ENCODE measurements around the gene GPC6.
"Not testable (repeated sequence)": the region's sequence is repeated elsewhere in the genome, so short reads cannot be mapped to it uniquely, and the experiment has no call there.

Gene GPC6

DNA sequence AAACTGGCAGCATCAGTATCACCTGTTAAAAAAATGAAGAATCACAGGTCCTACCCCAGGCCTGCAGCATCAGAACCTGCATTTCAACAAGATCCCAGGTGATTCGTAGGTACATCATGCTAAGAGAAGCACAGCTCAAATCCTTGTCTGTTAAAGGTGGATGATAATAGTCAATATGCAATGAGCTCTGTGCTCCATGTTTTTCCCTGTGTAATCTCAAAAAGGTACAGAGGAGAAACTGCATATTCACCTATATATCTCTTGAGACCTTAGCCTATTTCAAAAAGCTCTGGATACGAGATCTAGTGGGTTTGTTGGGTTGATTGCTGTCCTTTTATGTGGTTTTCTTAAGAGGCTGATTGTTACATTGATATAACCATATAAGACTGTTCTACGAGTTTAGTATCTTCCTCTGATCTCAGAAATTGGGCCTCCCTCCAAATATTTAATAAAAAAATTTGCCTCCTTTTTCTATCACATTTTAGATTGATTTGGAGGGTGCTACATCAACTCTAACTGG, 1104.0 kb downstream of the GPC6 start:
- H3K27ac ChIP-seq, result peak overlapping the region; percentile 80
- DNase-seq (ENCODE audit: low read depth, low spot score), result no peak

DNA sequence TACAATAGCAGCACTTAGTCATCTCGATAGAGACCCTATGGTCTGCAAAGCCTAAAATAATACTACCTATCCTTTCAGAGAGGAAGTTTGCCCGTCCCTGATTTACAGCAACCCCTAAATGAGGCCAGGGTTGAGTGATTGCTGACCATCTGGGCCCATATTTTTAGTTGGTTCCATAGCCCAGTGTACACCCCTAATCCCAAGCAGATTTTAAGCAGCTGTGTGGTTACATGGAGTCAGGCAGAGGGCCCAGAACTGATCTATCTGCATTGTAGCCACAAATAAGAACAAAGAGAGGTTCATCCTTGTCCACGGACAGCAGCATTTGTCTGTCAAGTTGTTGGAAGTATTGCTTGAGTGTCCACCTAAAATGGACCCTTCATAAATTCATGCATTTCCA, 1104.7 kb downstream of the GPC6 start:
- H3K27ac ChIP-seq, result no peak overlapping the region

DNA sequence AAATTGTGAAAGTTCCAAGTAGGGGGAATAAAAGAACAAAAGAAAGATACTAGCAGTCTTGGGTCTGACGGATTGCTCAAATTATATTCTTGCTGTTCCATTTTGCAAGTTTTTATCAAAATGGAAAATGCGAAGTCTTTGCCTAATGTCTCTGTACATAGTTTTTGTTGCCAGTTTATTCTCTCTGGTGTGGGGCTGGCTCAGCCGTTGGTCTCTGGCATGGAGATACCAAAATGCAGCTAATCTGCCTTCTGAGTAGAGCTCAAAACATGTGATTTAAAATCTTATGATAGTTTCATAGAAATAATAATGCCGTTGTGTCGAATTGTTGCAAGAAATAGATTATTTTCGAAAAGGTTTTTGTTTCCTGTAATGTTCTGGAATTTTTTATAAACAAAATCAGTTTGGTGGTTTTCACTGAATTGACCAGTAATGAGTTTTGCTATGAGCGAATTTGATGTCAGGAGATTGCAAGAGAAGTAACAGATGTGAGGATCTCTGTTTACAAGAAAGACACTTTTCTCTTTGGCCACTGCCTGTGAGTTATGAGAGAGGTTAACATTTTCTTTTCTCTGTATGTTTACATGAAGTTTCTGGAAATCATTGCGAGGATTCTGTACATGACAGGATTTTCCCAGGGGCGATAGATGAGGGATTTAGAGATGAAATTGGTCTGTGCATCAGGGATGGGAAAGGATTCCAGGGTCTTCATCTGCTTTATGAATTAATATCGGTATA, 1105.9 kb downstream of the GPC6 start:
- no peak overlapping the region for H3K27ac ChIP-seq
- DNase-seq (ENCODE audit: low read depth, low spot score), result no peak

More for the DNA sequence above, 1104.7 kb downstream of the GPC6 start:
- no peak for DNase-seq (ENCODE audit: low read depth, low spot score)

DNA sequence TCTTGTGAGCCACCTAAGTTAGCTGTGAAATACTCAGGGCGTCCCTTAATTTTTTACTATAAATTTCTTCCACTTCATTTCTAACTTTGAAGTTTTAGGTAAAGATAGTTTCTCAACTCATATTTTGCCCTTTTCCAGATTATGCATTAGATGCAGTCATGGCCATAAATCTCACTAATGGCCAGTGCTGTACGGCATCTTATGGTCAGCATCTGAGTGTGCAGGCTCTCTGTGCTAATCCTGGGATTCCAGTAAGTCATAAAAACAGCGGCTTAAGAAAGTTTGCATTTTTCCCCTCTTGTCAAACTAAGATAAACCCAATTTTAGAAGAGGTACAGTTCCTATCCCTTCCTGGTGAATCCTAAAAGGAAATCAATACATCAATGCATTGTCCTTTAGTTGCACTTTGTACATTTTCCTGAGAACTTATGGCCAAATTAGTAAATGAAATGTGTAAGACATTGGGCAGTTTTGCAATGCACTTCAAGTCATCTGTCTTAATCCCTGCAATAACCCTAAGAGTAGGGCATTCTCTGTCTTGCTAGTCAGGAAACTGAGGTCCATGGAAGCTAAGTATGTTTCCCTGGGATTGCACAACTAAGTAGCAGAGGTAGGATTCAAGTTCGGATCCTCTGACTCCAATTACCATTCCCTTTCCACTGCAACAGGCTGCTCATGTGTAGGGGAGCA, 1106.7 kb downstream of the GPC6 start:
- no peak overlapping the region for H3K27ac ChIP-seq
- no peak for DNase-seq (ENCODE audit: low read depth, low spot score)

DNA sequence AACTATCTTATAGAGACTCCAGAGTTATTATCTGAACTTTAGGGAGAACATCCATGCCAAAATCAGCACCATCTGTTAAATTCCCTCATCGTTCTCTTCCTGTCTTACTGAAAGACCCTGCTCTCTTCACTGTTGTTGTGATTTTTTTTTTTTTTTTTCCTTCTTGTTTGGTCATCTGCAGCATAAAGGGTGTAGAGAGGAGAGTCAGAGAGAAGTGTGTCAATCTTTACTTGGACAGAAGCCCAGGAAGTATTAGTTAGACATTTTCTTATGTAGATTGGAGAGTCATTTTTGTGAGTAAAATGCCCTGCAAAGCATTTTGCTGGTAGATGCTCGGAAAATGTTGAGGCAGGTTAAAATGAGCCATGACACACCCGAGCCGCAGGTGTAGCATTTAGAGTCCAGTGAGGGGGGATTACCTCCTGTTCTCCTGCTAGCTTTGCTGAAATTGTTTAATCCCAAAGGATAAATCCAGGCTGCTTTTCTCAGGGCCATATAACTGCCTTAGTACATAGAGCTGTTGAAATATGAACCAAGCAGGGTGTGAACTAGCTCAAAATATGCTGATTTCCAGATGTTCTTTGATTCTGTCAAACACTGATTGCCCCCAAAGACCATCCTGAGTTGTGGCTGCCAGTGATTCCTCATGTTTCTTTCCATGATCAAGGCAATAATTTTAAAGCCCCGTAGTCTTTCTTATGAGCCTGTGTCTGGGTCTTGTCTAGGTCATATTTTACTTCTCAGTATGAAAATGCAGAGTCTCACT, 1109.3 kb downstream of the GPC6 start:
- no peak overlapping the region for H3K27ac ChIP-seq

DNA sequence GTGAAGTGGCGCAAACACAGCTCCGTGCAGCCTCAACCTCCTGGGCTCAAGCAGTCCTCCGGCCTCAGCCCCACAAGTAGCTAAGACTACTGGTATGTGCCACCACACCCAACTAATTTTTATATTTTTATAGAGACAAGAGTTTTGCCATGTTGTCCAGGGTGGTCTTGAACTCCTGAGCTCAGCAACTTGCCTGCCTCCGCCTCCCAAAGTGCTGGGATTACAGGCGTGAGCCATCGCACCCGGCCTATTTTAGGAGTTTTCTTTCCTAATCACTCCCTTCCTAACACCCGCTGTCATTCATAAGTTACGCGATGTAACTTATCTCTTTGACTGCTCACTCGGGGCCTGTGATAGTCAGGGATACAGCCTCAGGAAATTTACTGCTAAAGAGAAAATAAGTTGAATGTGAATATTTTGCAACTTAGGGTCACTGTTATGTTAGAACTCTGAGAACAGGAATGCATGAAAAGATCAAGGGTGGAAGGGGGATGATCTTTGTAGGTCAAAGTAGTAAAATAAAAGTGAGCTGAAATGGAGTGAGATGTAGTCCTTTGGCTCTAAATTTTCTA, 1112.6 kb downstream of the GPC6 start:
- no peak for DNase-seq (ENCODE audit: low read depth, low spot score)
- no peak overlapping the region for H3K27ac ChIP-seq

More for the DNA sequence above, 1109.3 kb downstream of the GPC6 start:
- DNase-seq (ENCODE audit: low read depth, low spot score), result no peak

DNA sequence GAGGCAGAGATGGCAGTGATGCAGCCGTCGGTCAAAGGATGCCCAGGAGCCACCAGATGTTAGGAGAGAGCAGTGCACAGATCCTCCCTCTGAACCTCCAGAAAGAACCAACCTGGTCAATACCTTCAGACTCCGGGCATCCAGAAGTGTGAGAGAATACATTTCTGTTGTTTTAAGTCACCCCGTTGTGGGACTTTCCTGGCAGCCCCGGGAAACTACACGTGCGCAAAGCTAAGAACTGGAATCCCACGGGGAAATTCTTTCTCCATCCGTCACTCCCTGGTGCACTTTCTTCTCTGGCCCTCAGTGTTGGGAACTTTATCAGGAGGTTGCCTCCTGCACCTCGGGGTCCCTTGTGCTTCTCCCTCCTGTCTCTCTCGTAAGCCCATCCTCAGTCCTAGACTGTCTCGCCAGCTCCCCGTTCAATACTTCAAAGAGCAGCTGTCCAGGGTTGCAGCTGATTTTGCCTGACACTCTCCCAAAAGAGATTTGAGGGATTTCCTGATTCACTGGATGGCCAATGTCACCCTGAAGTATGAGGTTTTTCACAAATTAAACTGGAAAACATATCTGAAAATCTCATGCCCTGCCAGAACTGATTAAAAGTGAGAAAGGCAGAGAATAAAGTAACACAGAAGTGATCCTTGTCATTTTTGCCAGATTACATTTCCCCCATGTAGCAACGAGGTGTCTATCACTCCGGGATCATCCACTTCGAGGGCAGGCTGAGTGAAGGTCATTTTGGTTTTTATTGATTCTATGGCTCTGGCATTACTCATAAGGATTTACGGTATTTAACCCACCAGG, 1116.0 kb downstream of the GPC6 start:
- no peak for DNase-seq (ENCODE audit: low read depth, low spot score)
- H3K27ac ChIP-seq, result no peak overlapping the region

DNA sequence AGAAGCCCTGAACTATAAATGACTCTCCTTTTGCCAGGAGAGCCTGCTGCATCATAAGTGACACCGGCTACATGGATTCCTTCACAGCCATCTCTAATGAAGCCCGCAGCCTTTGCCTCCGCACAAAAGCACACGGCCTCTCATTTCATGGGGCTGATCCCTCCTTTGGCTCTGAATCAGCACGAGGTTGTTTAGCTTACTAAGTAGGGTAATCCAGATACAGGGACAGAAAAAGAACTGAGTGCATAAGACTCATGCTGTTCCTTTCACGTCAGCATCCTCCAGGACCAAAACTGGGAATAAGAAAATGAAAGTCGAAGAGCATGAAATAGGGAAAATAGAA, 1116.6 kb downstream of the GPC6 start:
- H3K27ac ChIP-seq, result no peak overlapping the region
- no peak for DNase-seq (ENCODE audit: low read depth, low spot score)

DNA sequence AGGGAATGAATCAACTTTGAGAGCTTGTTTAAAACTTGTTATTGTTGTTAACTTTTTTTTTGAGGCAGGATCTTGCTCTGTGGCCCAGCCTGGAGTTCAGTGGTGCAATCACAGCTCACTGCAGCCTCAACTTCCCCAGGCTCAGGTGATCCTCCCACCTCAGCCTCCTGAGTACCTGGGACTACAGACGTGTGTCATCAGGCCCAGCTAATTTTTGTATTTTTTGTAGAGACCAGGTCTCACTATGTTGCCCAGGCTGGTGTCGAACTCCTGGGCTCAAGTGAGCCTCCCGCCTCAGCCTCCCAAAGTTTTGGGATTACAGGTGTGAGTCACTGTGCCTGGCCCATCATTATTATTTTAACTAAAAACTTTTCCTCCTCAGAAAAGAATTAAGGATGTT, 1117.1 kb downstream of the GPC6 start:
- H3K27ac ChIP-seq, result not testable (repeated sequence)

DNA sequence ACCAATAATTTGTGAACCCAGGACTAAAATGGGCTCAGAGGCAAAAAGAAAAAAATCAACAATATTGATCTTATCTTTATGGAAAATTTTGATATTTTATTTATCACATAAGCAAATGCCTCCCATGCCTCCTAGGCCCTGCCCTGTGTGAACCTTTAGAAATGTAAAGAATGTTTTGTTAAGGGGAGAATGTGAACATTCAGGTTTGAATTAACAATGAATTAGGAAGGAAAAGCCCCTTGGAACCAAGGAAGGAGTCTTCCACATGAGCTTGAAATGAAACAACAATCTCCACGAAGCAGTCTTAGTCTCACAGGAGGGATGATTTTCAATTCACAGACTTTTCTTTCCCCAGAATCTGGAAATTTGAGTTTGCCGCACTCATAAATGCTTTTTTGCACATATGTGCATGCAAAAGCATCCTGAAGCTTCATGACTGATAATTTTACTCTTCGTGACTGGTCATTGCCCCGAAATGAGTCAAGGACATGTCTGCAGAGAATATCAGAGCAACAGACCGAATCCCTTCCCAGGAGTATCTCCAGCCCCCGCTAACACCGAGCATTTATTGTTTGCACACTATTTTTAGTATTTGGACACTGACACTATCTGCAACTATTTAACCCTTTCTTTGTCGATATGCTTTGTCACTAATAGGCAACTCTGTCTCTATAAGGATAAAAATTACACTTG, 1117.7 kb downstream of the GPC6 start:
- H3K27ac ChIP-seq, result no peak overlapping the region
- DNase-seq (ENCODE audit: low read depth, low spot score), result no peak

More for the DNA sequence above, 1117.1 kb downstream of the GPC6 start:
- not testable (repeated sequence) for DNase-seq (ENCODE audit: low read depth, low spot score)

DNA sequence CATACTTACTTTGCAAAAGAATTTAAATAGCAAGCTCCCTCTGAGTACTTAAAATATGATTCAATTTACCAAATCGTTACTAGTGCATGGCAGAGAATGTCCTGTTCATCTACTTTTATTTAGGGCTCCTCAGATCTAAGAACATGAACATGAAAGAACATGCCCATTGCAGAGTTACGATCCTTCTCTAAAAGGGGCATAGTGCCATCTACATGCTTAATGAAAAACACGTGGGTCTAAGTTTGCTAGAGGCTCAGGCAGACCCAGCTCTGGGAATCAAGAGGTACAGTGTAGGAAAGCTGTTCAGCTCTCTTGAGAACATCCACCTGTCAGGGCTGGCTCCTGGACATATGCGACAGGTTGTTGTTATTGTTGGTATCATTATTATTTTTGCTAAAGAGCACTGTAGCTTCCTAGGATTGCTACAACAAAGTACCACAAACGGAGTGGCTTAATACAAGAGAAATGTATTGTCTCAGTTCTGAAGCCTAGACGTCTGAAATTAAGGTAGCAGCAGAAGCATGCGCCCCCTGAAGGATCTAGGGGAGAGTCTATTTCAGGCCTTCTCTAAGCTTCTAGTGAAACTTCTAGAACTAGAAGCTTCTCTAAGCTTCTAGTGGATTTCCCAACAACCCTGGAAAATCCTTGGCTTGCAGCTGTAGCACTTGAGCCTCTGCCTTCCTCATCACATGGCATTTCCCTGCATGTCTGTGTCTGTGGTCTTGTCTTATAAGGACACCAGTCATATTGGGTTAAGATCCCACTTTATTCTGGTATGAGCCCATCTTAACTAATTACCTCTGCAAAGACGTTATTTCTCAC, 1119.0 kb downstream of the GPC6 start:
- DNase-seq (ENCODE audit: low read depth, low spot score), result peak; percentile 58
- no peak overlapping the region for H3K27ac ChIP-seq

DNA sequence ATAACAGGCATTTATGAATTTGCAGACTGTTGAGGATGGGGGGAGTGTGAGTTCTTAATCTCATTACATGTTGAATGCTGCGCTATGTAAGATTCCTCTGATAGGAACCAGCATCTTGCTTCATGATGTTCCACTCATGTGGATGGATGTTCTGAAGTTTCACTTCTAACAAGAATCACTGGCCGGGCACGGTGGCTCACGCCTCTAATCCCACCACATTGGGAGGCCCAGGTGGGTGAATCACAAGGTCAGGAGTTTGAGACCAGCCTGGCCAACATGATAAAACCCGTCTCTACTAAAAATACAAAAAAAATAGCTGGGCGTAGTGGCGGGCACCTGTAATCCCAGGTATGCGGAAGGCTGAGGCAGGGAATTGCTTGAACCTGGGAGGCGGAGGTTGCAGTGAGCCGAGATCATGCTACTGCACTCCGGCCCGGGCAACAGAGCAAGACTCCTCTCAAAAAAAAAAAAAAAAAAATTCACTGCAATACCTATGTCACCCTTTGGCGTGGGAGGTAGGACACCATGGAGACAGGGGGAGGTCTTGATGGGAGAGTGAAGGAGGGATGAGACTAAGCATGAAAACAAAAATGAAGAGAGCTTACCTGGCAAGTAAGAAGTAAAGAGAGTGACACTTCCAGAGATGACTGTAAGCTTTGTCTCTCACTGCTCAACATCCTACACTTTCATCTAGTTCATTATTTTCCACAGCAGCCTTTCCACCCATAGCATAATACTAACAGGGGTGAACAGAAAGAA, 1119.8 kb downstream of the GPC6 start:
- no peak overlapping the region for H3K27ac ChIP-seq
- no peak for DNase-seq (ENCODE audit: low read depth, low spot score)

DNA sequence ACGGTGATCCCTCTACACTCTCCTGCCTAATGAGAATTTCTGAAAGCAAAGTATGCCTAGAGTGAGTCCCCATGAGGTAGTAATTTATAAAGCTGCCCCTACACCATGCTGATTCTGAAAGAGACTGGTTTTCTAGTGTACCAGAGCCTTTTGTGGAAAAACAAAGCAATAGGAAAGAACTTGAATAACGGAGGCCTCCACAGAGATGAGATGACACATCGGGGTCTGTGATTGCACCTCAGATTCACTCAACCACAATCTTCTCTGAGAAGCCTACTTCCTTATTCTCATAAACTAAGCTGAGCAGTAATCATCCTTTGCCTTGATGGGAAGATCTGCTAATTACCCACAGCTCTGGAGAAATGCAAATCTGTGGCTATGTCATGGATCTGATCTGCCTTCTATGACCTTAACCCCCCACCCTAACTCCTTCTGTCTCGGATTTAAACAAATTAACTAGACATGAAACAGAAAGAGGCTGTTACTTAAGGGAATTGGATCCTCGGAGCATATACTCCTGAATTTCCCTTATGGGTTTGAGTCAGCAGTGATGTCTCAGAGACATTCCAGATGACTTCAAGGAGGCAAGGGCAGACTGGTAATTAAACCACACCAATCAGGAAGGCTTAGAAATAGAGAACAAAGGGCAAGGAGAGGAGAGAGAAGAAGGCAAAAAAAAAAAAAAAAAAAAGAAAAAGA, 1124.8 kb downstream of the GPC6 start:
- DNase-seq (ENCODE audit: low read depth, low spot score), result no peak

DNA sequence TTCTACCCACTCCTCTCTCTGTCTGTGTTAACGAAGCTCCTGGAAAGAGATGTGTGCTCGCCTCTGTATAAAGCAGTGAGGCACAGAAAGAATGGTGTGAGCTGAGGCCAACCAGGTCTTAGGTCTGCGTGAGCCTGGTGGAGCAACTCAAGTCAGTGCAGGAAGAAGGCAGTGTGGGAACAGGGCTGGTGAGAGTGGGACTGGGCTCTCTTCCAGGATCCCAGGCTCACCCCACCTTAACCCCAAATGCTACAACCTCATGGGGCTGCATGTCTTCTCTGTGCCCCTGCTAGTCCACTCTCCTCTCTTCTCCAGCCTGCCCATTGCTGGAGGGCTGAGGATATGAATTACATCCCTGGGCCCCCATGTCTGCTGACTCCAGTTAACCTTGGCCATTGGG, 1125.5 kb downstream of the GPC6 start:
- no peak overlapping the region for H3K27ac ChIP-seq
- no peak for DNase-seq (ENCODE audit: low read depth, low spot score)

More for the DNA sequence above, 1124.8 kb downstream of the GPC6 start:
- H3K27ac ChIP-seq, result no peak overlapping the region

DNA sequence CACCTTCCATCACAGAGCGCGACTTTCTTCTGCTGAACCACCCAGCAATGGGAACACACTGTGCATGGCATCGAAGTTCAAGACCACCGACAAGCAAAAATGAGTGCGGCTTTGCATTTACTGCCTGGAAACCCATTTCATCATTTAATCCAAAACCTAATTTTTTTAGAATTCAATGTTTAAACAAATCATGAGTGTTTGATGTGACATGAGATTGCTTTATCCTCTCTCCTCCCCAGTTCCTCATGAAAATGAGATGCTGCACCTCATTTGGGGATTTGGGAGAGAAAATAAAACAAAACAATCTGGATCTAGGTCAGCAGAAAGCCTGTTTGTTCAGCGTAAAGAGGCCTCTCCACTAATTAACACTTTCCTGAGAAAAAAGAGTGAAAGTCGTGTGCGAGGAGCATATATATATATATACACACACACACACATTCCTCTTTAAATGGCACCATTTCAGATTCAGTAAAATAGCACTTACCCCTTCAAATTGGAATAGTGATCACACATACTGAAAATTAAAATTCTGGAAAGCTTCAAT, 1126.6 kb downstream of the GPC6 start:
- DNase-seq (ENCODE audit: low read depth, low spot score), result no peak
- no peak overlapping the region for H3K27ac ChIP-seq

DNA sequence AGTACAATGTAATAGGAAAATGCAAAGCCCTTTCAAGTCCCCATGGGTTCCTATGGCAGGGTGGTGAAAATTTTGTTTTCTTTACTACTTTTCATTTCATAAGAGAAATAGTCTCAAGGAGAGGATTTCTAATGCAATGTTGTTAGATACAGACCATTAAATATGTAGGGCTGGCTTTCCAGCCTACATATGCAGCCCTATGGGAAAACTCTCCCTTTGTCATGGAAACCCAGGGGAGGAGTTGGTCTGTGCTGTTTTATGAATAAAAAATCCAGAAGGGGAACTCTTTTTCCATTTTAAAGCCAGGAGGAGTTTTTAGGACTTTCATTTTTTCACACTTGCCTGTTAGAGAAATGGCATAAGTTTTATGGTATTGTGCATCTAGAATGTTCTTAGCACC, 1133.3 kb downstream of the GPC6 start:
- no peak overlapping the region for H3K27ac ChIP-seq
- no peak for DNase-seq (ENCODE audit: low read depth, low spot score)

DNA sequence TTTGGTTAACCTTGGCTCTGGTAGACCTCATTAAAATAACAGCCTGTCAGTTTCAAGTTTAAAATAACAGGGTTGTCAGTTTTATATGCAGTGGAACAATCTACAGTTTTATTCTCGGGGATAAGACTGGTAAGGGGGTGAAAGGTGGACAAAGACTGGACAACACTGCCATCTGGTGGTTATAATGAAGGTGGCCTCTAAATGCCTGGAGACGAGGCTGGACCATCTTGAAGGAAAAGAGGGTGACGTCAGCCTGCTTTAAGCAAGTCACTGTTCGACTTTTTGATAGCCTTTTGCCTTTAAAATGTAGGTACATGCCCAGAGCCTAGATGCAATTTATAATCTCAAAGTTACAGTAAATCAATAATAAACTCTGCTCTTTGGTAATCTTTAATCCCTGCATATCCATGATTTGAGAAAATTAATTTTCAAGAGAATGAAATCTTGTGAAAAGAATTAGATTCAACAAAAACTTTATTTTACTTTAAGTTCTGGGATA, 1135.9 kb downstream of the GPC6 start:
- H3K27ac ChIP-seq, result no peak overlapping the region
- peak; percentile 43 for DNase-seq (ENCODE audit: low read depth, low spot score)

Data from epithelial cell of prostate (primary cell).